ENCODE measurements around the gene DNAJC16. TPM values are rescaled to one million over a fixed set of nuclear protein-coding genes. Genes with fewer than 3 reads are reported as not detected.

DNAJC16 gene
- total and polyA plus RNA-seq, 2 of the 13 experiments (the other 11 are each of a cell fraction or from before 2014, with no cell fraction given) = 11.4 to 15.4 TPM

DNA sequence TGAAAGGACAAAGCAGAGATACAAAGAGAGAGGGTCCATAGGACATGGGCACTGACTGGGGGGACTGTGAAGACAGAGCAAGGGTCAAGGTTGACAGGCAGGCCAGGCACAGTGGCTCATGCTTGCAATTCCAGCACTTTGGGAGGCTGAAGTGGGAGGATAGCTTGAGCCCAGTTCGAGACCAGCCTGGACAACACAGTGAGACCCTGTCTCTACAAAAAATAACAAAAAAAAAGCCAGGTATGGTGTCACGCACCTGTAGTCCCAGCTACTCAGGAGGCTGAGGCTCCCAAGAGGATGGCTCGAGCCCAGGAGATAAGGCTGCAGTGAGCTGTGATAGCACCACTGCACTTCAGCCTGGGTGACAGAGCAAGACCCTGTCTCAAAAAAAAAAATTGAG is 7.0 kb upstream of the DNAJC16 start:
- POLR2A ChIA-PET = no interaction called here
- Histone ChIP-seq H3K9me3 (ENCODE audit: low read length) (no peaks in the 10 kb centered on the region), H4K20me1 (ENCODE audit: insufficient read depth, low read length) (no peaks in the 10 kb centered on the region; the same call in 1 of the 2 replicates), H3K79me2 (ENCODE audit: insufficient read depth, low read length) (peaks cover 5% of the 10 kb centered on the region), H3K4me3 (replicated peaks in 1 of 3; ENCODE audit: insufficient read depth in 1 of 3, low read depth in 2 of 3, low read length in 3 of 3) (no peak overlapping the region), H3K27ac (ENCODE audit: extremely low read length, insufficient read depth, low read length) (no peak overlapping the region), H2AFZ (ENCODE audit: low read length) (no peak overlapping the region), H3K36me3 (replicated peaks in 1 of 2; ENCODE audit: control insufficient read depth in 1 of 2, insufficient read depth in 2 of 2, low read length in 2 of 2) (peaks cover 0 to 6% of the 10 kb centered on the region in 2 experiments; a peak in 1 of 5 replicates), H3K27me3 (ENCODE audit: control insufficient read depth in 1 of 2, insufficient read depth in 2 of 2, low read length in 2 of 2) (no peaks in the 10 kb centered on the region), H3K4me1 (ENCODE audit: insufficient read depth, low read length) (peaks cover 34% of the 10 kb centered on the region), H3K9ac (ENCODE audit: insufficient read depth, low read depth, low read length) (no peak overlapping the region), H3K4me2 (ENCODE audit: low read depth, low read length) (peak overlapping the region; percentile 20; the same call in 1 of the 2 replicates)
- in situ Hi-C loops (cut with HindIII; ENCODE audit: extremely low pct_ligation_motif_present, low pct_unique_long_range_greater_than_20kb) = no loop called here
- no TSS peak for BruUV-seq (replicated peaks)
- CTCF ChIA-PET (ENCODE audit: low intra/inter-chr PET ratio, low total read pairs) = no interaction called here
- no peak for ATAC-seq
- no peak for FAIRE-seq
- intact Hi-C loops (cut with micrococcal nuclease; ENCODE audit: unreplicated experiment) = loop anchor here (10.0 kb wide), 1 partner anchor 85 kb away; no protein-coding TSS in a partner anchor
- no peak for DNase-seq (ENCODE audit: low spot score)
- WGBS (ENCODE audit: low lambda C conversion rate) = 100% methylated on average over 3 of the region's 3 CpGs
- no peak for TF ChIP-seq ZSCAN20 (CRISPR knock-in tag; IDR thresholded peaks at IDR 0.05; ENCODE audit: borderline replicate concordance)
- TF ChIP-seq HNF4A (CRISPR knock-in tag; IDR thresholded peaks at IDR 0.05) = peak; percentile 62
- TF ChIP-seq MXD4 (CRISPR knock-in tag; IDR thresholded peaks at IDR 0.05) = no peak
- 0 out of 2 replicates have a peak, but pooled peaks have one; percentile 22 for TF ChIP-seq ZNF264 (CRISPR knock-in tag; IDR thresholded peaks at IDR 0.05)
- TF ChIP-seq, protein P1, sequence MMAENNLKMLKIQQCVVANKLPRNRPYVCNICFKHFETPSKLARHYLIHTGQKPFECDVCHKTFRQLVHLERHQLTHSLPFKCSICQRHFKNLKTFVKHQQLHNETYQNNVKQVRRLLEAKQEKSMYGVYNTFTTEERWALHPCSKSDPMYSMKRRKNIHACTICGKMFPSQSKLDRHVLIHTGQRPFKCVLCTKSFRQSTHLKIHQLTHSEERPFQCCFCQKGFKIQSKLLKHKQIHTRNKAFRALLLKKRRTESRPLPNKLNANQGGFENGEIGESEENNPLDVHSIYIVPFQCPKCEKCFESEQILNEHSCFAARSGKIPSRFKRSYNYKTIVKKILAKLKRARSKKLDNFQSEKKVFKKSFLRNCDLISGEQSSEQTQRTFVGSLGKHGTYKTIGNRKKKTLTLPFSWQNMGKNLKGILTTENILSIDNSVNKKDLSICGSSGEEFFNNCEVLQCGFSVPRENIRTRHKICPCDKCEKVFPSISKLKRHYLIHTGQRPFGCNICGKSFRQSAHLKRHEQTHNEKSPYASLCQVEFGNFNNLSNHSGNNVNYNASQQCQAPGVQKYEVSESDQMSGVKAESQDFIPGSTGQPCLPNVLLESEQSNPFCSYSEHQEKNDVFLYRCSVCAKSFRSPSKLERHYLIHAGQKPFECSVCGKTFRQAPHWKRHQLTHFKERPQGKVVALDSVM (CRISPR knock-in tag; IDR thresholded peaks at IDR 0.05) = peak; percentile 64
- TF ChIP-seq ZNF816 (CRISPR knock-in tag; IDR thresholded peaks at IDR 0.05; ENCODE audit: borderline replicate concordance) = no peak
- peak; percentile 18; the same call in 1 of the 2 replicates for TF ChIP-seq HNF4G (IDR thresholded peaks at IDR 0.05; ENCODE audit: borderline replicate concordance, low read depth, low read length)
- no peak for TF ChIP-seq HNF4G (CRISPR knock-in tag; IDR thresholded peaks at IDR 0.05; ENCODE audit: borderline replicate concordance, low read depth)
- TF ChIP-seq, protein P2, sequence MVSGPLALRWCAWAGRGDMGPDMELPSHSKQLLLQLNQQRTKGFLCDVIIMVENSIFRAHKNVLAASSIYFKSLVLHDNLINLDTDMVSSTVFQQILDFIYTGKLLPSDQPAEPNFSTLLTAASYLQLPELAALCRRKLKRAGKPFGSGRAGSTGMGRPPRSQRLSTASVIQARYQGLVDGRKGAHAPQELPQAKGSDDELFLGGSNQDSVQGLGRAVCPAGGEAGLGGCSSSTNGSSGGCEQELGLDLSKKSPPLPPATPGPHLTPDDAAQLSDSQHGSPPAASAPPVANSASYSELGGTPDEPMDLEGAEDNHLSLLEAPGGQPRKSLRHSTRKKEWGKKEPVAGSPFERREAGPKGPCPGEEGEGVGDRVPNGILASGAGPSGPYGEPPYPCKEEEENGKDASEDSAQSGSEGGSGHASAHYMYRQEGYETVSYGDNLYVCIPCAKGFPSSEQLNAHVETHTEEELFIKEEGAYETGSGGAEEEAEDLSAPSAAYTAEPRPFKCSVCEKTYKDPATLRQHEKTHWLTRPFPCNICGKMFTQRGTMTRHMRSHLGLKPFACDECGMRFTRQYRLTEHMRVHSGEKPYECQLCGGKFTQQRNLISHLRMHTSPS (CRISPR knock-in tag; IDR thresholded peaks at IDR 0.05; ENCODE audit: low read depth) = no peak
- no peak for TF ChIP-seq RARA (CRISPR knock-in tag; IDR thresholded peaks at IDR 0.05)
- TF ChIP-seq TRIM24 (CRISPR knock-in tag; IDR thresholded peaks at IDR 0.05) = no peak
- TF ChIP-seq ZFP82 (CRISPR knock-in tag; IDR thresholded peaks at IDR 0.05; ENCODE audit: borderline replicate concordance) = no peak
- TF ChIP-seq ZMYM2 (CRISPR knock-in tag; IDR thresholded peaks at IDR 0.05) = no peak
- TF ChIP-seq PRMT3 (CRISPR knock-in tag; IDR thresholded peaks at IDR 0.05; ENCODE audit: borderline replicate concordance, low read depth) = no peak
- TF ChIP-seq ZNF121 (CRISPR knock-in tag; IDR thresholded peaks at IDR 0.05) = peak; percentile 90
- no peak for TF ChIP-seq FOXA1 (IDR thresholded peaks at IDR 0.05)
- no peak for TF ChIP-seq FOXA1 (CRISPR knock-in tag; IDR thresholded peaks at IDR 0.05)
- TF ChIP-seq NR2C2 (CRISPR knock-in tag; IDR thresholded peaks at IDR 0.05; ENCODE audit: borderline replicate concordance) = no peak
- TF ChIP-seq, protein P3, sequence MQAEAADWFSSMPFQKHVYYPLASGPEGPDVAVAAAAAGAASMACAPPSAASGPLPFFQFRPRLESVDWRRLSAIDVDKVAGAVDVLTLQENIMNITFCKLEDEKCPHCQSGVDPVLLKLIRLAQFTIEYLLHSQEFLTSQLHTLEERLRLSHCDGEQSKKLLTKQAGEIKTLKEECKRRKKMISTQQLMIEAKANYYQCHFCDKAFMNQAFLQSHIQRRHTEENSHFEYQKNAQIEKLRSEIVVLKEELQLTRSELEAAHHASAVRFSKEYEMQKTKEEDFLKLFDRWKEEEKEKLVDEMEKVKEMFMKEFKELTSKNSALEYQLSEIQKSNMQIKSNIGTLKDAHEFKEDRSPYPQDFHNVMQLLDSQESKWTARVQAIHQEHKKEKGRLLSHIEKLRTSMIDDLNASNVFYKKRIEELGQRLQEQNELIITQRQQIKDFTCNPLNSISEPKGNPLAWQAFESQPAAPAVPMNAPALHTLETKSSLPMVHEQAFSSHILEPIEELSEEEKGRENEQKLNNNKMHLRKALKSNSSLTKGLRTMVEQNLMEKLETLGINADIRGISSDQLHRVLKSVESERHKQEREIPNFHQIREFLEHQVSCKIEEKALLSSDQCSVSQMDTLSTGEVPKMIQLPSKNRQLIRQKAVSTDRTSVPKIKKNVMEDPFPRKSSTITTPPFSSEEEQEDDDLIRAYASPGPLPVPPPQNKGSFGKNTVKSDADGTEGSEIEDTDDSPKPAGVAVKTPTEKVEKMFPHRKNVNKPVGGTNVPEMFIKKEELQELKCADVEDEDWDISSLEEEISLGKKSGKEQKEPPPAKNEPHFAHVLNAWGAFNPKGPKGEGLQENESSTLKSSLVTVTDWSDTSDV (CRISPR knock-in tag; IDR thresholded peaks at IDR 0.05) = no peak
- no peak for TF ChIP-seq MED1 (CRISPR knock-in tag; IDR thresholded peaks at IDR 0.05)
- no peak for TF ChIP-seq ZBTB3 (CRISPR knock-in tag; IDR thresholded peaks at IDR 0.05; ENCODE audit: borderline replicate concordance, low read depth)

Data from HepG2 (cell line).